Neuronal stem cell (in vitro differentiated cells): ENCODE measurements around the gene AKNAD1.

Experiments used
- DNase-seq: peaks from one replicate; pipeline ENCODE4 v3.0.0-alpha.2; 2013; ENCODE audit warnings: low spot score
- H2AFZ ChIP-seq: one replicate; pipeline ENCODE4 v1.6.1; 2013; ENCODE audit warnings: mild to moderate bottlenecking, low read length, inconsistent platforms
- H2AK5ac ChIP-seq: 2 replicates; pipeline ENCODE4 v1.6.1; 2013; ENCODE audit warnings: low read depth, mild to moderate bottlenecking, inconsistent platforms, low read length, moderate library complexity, mixed read lengths
- H2BK120ac ChIP-seq: 2 replicates; pipeline ENCODE4 v1.6.1; 2013; ENCODE audit warnings: low read depth, mild to moderate bottlenecking, inconsistent platforms, low read length, moderate library complexity, mixed read lengths
- H2BK12ac ChIP-seq: one replicate; pipeline ENCODE4 v1.6.1; 2013; ENCODE audit warnings: low read length, inconsistent platforms
- H2BK15ac ChIP-seq: 2 replicates; pipeline ENCODE4 v1.6.1; 2013; ENCODE audit warnings: mild to moderate bottlenecking, low read length, inconsistent platforms, mixed read lengths
- H2BK5ac ChIP-seq: one replicate; pipeline ENCODE4 v1.6.1; 2013; ENCODE audit warnings: inconsistent platforms, mild to moderate bottlenecking, low read length, moderate library complexity
- H3K14ac ChIP-seq: one replicate; pipeline ENCODE4 v1.6.1; 2013; ENCODE audit warnings: low read length, inconsistent platforms
- H3K18ac ChIP-seq: 2 replicates; pipeline ENCODE4 v1.6.1; 2013; ENCODE audit warnings: low read length, inconsistent platforms
- H3K23ac ChIP-seq: 2 replicates; pipeline ENCODE4 v1.6.1; 2013; ENCODE audit warnings: low read depth, mild to moderate bottlenecking, mixed read lengths, low read length, inconsistent platforms; ENCODE audit not compliant: poor library complexity
- H3K27ac ChIP-seq: replicated peaks from 3 replicates; pipeline ENCODE4 v1.5.1; 2013; ENCODE audit warnings: low read length, inconsistent platforms
- H3K27me3 ChIP-seq, 3 experiments: 2 replicates each; pipeline ENCODE4 v1.6.1; 2013; ENCODE audit warnings: low read length in 3 of 3, mild to moderate bottlenecking in 2 of 3, inconsistent platforms in 1 of 3, low read depth in 1 of 3, mixed read lengths in 1 of 3, moderate library complexity in 1 of 3; ENCODE audit not compliant: control insufficient read depth in 3 of 3, insufficient read depth in 3 of 3
- H3K36me3 ChIP-seq, 2 donors: replicated peaks in 1 of 2; 2 replicates each; pipeline ENCODE4 v1.6.1; 2013; ENCODE audit warnings: low read length in 2 of 2; ENCODE audit not compliant: control insufficient read depth in 2 of 2, insufficient read depth in 2 of 2
- H3K4ac ChIP-seq: 2 replicates; pipeline ENCODE4 v1.6.1; 2013; ENCODE audit warnings: inconsistent platforms, mild to moderate bottlenecking, low read length, moderate library complexity
- H3K4me1 ChIP-seq, 2 donors: 1 replicate in 1 of 2; 2 replicates in 1 of 2; pipeline ENCODE4 v1.6.1; 2013; ENCODE audit warnings: low read length in 2 of 2, low read depth in 1 of 2; ENCODE audit not compliant: control insufficient read depth in 2 of 2, insufficient read depth in 1 of 2
- H3K4me2 ChIP-seq: one replicate; pipeline ENCODE4 v1.6.1; 2013; ENCODE audit warnings: mild to moderate bottlenecking, low read length, inconsistent platforms; ENCODE audit not compliant: insufficient read depth, poor library complexity, severe bottlenecking
- H3K4me3 ChIP-seq, 2 donors: 2 replicates each; pipeline ENCODE4 v1.5.1; 2013; ENCODE audit warnings: low read length in 2 of 2, mild to moderate bottlenecking in 2 of 2, inconsistent platforms in 1 of 2, moderate library complexity in 1 of 2
- H3K79me1 ChIP-seq: one replicate; pipeline ENCODE4 v1.6.1; 2013; ENCODE audit warnings: low read depth, mild to moderate bottlenecking, inconsistent platforms, low read length, moderate library complexity
- H3K9ac ChIP-seq: one replicate; pipeline ENCODE4 v1.6.1; 2013; ENCODE audit warnings: mild to moderate bottlenecking, low read depth, low read length, inconsistent platforms; ENCODE audit not compliant: poor library complexity
- H3K9me3 ChIP-seq, 2 donors: replicated peaks in 1 of 2; 2 replicates each; pipeline versions ENCODE3 to v1.6.1; 2013; ENCODE audit warnings: low read length in 2 of 2, mild to moderate bottlenecking in 2 of 2, inconsistent platforms in 1 of 2, low read depth in 1 of 2, mixed read lengths in 1 of 2, moderate library complexity in 1 of 2; ENCODE audit not compliant: control insufficient read depth in 2 of 2, insufficient read depth in 1 of 2
- H4K8ac ChIP-seq: one replicate; pipeline ENCODE4 v1.6.1; 2013; ENCODE audit warnings: low read depth, mild to moderate bottlenecking, inconsistent platforms, low read length, moderate library complexity
- H4K91ac ChIP-seq: one replicate; pipeline ENCODE4 v1.6.1; 2013; ENCODE audit warnings: low read length, low read depth, mild to moderate bottlenecking, inconsistent platforms; ENCODE audit not compliant: poor library complexity
- WGBS, 2 donors: extraction: QIAGEN DNeasy Blood & Tissue Kit; methylation state at CpG; one replicate each; pipeline ENCODE4 v1.1.7; 2013; ENCODE audit warnings: missing lambda C conversion rate in 2 of 2, mixed read lengths in 1 of 2; ENCODE audit not compliant: insufficient read length in 2 of 2, insufficient replicate concordance in 1 of 2; ENCODE audit errors: extremely low coverage in 2 of 2; 5-methylcytosine and 5-hydroxymethylcytosine counted together

Gene AKNAD1

GRCh38 chr1:108863984-108864383, 7.1 kb upstream of the AKNAD1 start:
- H3K4me1 ChIP-seq = no peaks in the 10 kb centered on the region
- DNase-seq = no peak
- H3K4me2 ChIP-seq = no peak overlapping the region
- H3K9ac ChIP-seq = no peak overlapping the region
- no peak overlapping the region for H2BK15ac ChIP-seq
- no peaks in the 10 kb centered on the region for H3K79me1 ChIP-seq
- no peaks in the 10 kb centered on the region for H3K9me3 ChIP-seq
- no peaks in the 10 kb centered on the region for H3K36me3 ChIP-seq
- H3K4ac ChIP-seq = no peak overlapping the region
- no peak overlapping the region for H2BK120ac ChIP-seq
- no peak overlapping the region for H3K4me3 ChIP-seq
- H2BK12ac ChIP-seq = no peak overlapping the region
- WGBS, 2 donors = no CpG with 5 or more reads among the region's 4 CpGs
- H4K91ac ChIP-seq = no peak overlapping the region
- H3K23ac ChIP-seq = no peak overlapping the region
- H3K14ac ChIP-seq = no peak overlapping the region
- peaks cover 0 to 4% (median 0%) of the 10 kb centered on the region in 3 experiments for H3K27me3 ChIP-seq
- no peak overlapping the region for H3K18ac ChIP-seq
- H2BK5ac ChIP-seq = no peak overlapping the region
- no peak overlapping the region for H3K27ac ChIP-seq
- no peak overlapping the region for H2AK5ac ChIP-seq
- no peak overlapping the region for H4K8ac ChIP-seq
- H2AFZ ChIP-seq = no peak overlapping the region

DNA sequence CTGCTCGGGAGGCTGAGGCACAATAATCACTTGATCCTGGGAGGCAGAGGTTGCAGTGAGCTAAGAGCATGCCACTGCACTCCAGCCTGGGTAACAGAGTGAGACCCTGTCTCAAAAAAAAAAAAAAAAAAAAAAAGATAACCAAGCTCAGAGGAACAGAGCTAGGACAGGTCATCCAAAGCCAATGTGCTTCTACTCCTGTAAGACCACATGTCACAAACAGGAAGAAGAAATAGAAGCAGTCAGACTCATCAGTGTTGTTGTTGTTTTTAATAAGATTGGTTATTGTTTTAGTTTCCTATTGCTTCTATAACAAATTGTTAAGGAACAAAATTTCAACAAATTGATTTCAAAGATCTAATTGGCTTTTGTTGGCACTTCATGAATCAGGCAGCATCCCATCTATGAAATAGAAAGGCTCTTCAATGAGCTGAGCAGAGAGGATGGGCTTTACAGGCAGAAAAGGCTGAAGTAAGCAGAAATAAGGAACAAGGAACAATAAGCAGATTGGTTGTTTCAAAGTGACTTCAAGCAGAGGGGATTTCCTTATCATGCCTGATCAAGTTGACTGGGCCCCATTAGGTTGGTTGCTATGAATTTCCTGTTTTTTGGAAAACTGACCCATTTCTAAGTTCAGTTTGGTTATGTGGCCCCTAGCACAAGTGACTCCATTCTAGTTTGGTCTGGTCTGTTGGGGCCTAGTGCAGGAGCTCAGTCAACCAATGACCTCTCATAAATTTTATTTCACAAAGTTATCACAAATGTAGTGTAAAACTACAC, 6.0 kb upstream of the AKNAD1 start:
- H3K4me2 ChIP-seq = no peak overlapping the region
- H3K79me1 ChIP-seq = no peaks in the 10 kb centered on the region
- H3K36me3 ChIP-seq = no peaks in the 10 kb centered on the region
- H3K27ac ChIP-seq = no peak overlapping the region
- H4K91ac ChIP-seq = no peak overlapping the region
- H3K4me3 ChIP-seq = no peak overlapping the region
- no peak overlapping the region for H3K18ac ChIP-seq
- no peak overlapping the region for H2BK5ac ChIP-seq
- H2BK120ac ChIP-seq = no peak overlapping the region
- no peak overlapping the region for H2BK15ac ChIP-seq
- no peak overlapping the region for H4K8ac ChIP-seq
- H2AK5ac ChIP-seq = no peak overlapping the region
- no CpG with 5 or more reads among the region's 1 CpG for WGBS, 2 donors
- no peaks in the 10 kb centered on the region for H3K9me3 ChIP-seq
- no peak overlapping the region for H2AFZ ChIP-seq
- DNase-seq = no peak
- no peak overlapping the region for H3K4ac ChIP-seq
- no peak overlapping the region for H3K23ac ChIP-seq
- peaks cover 0 to 5% of the 10 kb centered on the region in 2 donors for H3K4me1 ChIP-seq
- no peak overlapping the region for H3K14ac ChIP-seq
- H3K9ac ChIP-seq = no peak overlapping the region
- H3K27me3 ChIP-seq = peaks cover 0 to 4% (median 0%) of the 10 kb centered on the region in 3 experiments
- H2BK12ac ChIP-seq = no peak overlapping the region

- Histone ChIP-seq H4K8ac (no peak overlapping the region), H2AK5ac (no peak overlapping the region), H3K4ac (no peak overlapping the region), H2BK120ac (no peak overlapping the region), H2BK12ac (no peak overlapping the region), H3K9ac (no peak overlapping the region), H3K18ac (no peak overlapping the region), H4K91ac (no peak overlapping the region), H3K9me3 (no peaks in the 10 kb centered on the region), H3K14ac (no peak overlapping the region), H2BK15ac (no peak overlapping the region), H3K4me2 (no peak overlapping the region), H3K79me1 (no peaks in the 10 kb centered on the region), H3K27me3 (peaks cover 0 to 4% (median 2%) of the 10 kb centered on the region in 3 experiments), H3K36me3 (no peaks in the 10 kb centered on the region), H3K23ac (no peak overlapping the region), H2AFZ (no peak overlapping the region), H2BK5ac (no peak overlapping the region), H3K4me3 (no peak overlapping the region), H3K4me1 (peaks cover 0 to 7% of the 10 kb centered on the region in 2 donors), H3K27ac (no peak overlapping the region)
- WGBS, 2 donors = no CpG with 5 or more reads among the region's 7 CpGs
- DNase-seq = no peak
Measured at GRCh38 chr1:108862017-108862610, 5.2 kb upstream of the AKNAD1 start.

DNA sequence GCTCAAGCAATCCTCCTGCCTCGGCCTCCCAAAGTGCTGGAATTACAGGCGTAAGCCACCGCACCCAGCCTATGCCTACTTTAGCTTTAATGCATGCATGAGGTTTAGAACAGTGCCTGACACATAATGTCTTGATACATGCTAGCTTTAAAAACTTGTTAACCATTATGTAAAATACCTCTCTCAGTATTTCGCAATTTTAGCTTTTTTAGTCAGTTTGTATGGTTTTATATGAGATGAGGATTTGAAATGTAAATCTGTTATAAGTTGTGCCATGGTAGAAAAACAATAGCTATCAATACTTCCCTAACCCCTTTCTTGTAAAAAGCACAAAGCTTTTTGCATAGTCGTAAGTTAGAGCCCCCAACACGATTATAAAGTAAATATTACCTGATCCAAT, 4.7 kb upstream of the AKNAD1 start:
- Histone ChIP-seq H3K14ac (no peak overlapping the region), H3K23ac (no peak overlapping the region), H3K4me2 (no peak overlapping the region), H3K4me3 (no peak overlapping the region), H3K9me3 (no peaks in the 10 kb centered on the region), H3K4ac (no peak overlapping the region), H2BK120ac (no peak overlapping the region), H2AK5ac (no peak overlapping the region), H4K8ac (no peak overlapping the region), H2BK12ac (no peak overlapping the region), H4K91ac (no peak overlapping the region), H3K9ac (no peak overlapping the region), H3K27ac (no peak overlapping the region), H3K79me1 (no peaks in the 10 kb centered on the region), H2BK15ac (no peak overlapping the region), H2AFZ (no peak overlapping the region), H3K36me3 (no peaks in the 10 kb centered on the region), H3K27me3 (peaks cover 0 to 2% (median 1%) of the 10 kb centered on the region in 3 experiments), H3K18ac (no peak overlapping the region), H2BK5ac (no peak overlapping the region), H3K4me1 (peaks cover 0 to 7% of the 10 kb centered on the region in 2 donors)
- no peak for DNase-seq
- no CpG with 5 or more reads among the region's 6 CpGs for WGBS, 2 donors
